ENCODE results near the gene STK24.
"Not testable (repeated sequence)": the region's sequence is repeated elsewhere in the genome, so short reads cannot be mapped to it uniquely, and the experiment has no call there.

The STK24 gene

DNA sequence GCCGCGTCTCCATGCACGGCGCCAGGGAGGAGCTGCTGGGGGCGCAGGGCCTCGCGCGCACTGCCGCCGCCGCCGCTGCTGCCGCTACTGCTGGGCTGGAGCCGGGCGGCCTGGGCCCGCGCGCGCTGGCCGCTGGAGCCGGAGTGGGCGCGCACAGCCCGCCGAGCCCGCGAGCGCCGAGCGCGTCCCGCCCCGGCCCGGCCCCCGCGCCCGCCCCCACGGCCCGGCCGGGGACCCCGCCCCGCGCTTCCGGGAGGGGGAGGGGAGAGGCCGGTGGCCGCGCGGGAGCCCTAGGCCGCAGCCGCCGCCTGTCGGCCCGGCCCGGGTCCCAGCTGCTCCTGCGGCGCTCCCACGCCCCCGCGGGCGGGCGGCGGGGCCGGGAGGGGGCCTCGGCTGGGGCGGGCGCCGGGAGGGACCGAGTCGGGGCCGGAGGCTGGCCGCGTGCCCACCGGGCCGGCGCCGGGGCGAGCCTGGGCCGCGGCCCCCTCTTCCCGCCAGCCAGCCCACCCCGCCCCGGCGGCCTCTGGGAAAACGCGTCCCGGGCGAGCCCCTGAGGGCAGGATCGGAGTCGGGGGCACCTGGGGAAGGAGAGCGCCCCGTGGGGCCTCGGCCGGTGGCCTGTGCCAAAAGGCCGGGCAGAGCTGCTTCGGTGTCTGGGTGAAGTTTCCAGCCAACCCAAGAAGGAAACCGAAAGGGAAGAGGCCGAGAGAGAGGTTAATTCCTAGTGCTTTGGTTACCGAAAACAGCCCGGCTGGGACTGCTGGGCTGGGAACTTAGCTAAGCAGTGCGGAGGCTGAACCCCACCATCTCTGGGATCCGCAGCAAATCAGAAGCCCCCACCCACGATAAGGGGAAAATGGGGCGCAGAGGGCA lies at the start of gene STK24:
TSS of gene STK24 (minus strand) at position 145 of the 873 bp plus-strand sequence. CDS start 321 bp downstream, outside the sequence.
- peak in 1 of 2 donors; percentile 49 for DNase-seq (ENCODE audit: extremely low read depth in 1 of 2, low read depth in 1 of 2)

GRCh38 chr13:98626298-98626935 lies 49.5 kb upstream of the STK24 start:
- DNase-seq (ENCODE audit: extremely low read depth in 1 of 2, low read depth in 1 of 2): no peak

DNA sequence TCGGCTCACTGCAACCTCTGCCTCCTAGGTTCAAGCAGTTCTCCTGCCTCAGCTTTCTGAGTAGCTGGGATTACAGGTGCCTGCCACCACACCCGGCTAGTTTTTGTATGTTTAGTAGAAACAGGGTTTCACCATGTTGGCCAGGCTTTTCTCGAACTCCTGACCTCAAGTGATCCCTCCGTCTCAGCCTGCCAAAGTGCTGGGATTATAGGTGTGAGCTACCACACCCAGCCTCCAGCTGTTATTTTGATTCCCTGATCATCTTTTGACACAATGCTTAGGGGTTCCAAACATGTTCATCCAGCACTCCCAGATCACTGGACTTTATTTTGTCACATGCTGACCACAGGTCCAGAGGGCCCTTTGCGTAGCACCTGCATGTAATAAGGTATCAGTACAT lies 47.7 kb upstream of the STK24 start:
- DNase-seq (ENCODE audit: extremely low read depth in 1 of 2, low read depth in 1 of 2): not testable (repeated sequence)

DNA sequence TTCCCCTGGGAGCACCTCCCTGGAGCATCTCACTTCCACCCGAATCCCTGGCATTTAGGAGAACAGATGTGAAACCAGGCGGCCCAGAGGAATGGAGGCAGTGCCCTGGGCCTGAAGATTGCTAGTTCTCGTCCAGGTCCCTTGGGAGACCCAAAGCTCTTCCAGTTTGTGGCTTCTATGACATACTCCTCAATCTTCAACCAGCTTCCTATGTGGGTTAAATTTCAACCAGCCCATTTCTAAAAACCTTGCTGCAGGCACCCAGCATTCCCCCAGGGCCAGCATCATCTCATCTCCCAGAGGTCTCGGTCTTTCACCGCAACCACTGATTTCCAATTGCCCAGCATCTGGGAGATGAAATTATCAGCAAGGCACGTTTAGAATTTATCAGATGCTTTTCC lies 46.0 kb upstream of the STK24 start:
- DNase-seq (ENCODE audit: extremely low read depth in 1 of 2, low read depth in 1 of 2): no peak

DNA sequence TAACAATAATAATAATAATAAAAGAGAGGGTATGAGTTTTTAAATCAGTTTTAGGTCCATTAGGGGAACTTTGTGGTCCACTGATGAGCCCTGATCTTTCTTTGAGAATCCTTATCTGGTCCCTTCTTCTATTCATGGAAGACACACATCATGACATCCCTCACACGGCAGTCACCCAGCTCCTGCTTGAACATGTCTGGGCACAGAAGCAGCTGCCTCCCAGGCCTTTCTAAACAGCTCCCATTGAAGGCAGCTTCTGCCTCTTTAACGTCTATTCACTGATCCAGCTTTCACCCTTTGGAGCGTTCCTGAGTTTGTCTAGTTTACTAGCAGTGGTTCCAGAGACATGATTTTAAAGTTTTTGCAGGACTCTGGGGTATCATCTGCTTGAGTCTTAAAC lies 42.6 kb upstream of the STK24 start:
- DNase-seq (ENCODE audit: extremely low read depth in 1 of 2, low read depth in 1 of 2): no peak

GRCh38 chr13:98615595-98615994 lies 38.7 kb upstream of the STK24 start:
- not testable (repeated sequence) for DNase-seq (ENCODE audit: extremely low read depth in 1 of 2, low read depth in 1 of 2)

- no peak for DNase-seq (ENCODE audit: extremely low read depth in 1 of 2, low read depth in 1 of 2)
Observed at GRCh38 chr13:98613591-98613990, 36.7 kb upstream of the STK24 start.

DNA sequence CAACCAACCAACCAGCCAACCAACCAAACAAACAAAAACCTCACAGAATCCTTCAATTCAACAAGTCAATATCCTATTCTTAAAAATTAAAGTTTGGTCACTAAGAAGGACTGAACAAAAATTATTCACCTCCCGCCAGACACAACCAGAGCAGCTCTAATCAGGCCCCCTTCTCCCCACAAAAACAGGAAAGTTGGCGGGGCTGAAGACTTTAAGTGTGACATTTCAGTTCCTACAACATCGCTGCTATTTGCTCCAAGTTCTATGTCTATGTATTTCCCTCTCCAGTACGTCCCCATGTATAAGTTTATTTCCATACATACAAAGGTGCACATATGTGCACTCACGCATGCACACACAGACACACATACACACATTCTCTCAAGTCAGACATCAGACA lies 32.8 kb upstream of the STK24 start:
- no peak for DNase-seq (ENCODE audit: extremely low read depth in 1 of 2, low read depth in 1 of 2)

DNA sequence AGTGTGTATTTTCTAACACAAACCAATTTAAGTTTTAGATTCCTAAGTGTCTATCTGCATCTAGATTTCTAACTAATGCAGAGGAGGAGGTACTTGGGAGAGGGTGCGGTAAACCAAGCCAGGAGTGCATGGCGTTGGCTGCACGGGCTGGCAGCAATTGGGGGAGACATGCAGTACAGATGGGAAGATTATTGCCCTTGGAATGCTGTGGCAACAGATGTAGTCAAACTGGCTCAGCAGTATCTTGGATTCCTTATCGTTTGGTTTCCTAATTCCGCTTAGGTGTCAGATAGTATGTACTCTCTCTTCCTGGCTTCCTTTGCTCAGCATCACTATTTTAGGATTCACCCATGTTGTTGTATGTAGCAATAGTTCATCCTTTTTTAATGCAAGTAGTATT lies 29.4 kb upstream of the STK24 start:
- no peak for DNase-seq (ENCODE audit: extremely low read depth in 1 of 2, low read depth in 1 of 2)

- DNase-seq (ENCODE audit: extremely low read depth in 1 of 2, low read depth in 1 of 2): no peak
Observed at GRCh38 chr13:98599502-98600328, 22.8 kb upstream of the STK24 start.

- DNase-seq (ENCODE audit: extremely low read depth in 1 of 2, low read depth in 1 of 2): no peak
Observed at GRCh38 chr13:98598043-98598442, 21.1 kb upstream of the STK24 start.

DNA sequence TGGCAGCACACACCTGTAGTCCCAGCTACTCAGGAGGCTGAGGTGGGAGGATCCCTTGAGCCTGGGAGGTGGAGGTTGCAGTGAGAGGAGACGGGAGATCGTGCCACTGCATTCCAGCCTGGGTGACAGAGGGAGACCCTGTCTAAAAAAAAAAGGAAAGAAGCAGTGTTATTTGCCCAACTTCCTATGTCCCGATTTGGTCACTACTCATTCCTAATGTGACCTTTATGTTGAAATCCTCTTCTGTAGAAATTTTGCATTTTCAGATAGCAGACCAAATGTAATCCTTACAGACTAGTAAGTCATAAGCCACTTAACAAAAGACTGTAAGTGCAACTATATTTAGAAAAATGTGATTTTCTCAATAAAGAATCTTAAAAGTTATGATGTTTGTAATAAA lies 18.2 kb upstream of the STK24 start:
- no peak for DNase-seq (ENCODE audit: extremely low read depth in 1 of 2, low read depth in 1 of 2)

DNA sequence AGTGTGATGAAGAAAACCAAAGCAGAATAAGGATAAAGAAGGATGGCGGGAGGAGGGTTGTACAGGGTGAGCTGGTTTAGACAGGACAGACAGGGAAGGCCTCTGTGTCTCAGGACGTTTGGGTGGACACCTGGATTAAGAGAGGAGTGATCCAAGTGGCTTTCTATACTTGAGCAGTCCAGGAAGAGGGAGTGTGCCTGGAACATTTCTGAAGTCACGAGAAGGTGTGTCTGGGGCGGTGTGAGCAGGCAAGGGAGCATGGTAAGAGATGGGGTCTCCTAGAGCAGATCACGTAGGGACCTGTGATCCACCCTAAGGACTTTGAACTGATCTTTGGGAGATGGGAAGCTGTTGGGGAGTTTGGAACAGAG lies 15.4 kb upstream of the STK24 start:
- DNase-seq (ENCODE audit: extremely low read depth in 1 of 2, low read depth in 1 of 2): no peak

- no peak for DNase-seq (ENCODE audit: extremely low read depth in 1 of 2, low read depth in 1 of 2)
Observed at GRCh38 chr13:98591721-98592361, 14.9 kb upstream of the STK24 start.

DNA sequence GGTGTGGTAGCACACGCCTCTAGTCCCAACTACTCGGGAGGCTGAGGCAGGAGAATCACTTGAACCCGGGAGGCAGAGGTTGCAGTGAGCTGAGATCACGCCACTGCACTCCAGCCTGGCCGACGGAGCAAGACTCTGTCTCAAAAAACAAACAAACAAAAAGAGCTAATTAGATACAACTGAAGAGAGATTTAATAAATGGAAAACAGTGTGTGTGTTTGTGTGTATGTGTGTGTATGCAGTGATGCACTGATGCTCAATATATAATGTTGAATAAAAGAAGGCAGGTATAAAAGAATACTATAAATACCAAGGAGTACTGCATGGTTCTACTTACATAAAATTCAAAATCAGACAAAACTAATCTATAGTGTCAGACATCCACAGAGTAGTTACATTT lies 13.6 kb upstream of the STK24 start:
- DNase-seq (ENCODE audit: extremely low read depth in 1 of 2, low read depth in 1 of 2): not testable (repeated sequence)

DNA sequence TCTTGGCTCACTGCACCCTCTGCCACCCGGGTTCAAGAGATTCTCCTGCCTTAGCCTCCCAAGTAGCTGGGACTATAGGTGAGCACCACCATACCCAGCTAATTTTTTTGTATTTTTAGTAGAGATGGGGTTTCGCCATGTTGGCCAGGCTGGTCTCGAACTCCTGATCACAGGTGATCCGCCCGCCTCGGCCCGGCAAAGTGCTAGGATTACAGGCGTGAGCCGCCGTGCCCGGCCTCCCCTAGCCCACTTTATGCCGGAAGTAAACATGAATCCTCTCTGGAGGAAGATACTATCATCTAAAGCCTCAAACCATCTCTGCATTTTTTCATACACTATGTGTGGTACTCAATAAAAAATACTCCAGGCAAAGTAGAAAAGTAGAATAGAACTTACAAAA lies 12.6 kb upstream of the STK24 start:
- DNase-seq (ENCODE audit: extremely low read depth in 1 of 2, low read depth in 1 of 2): not testable (repeated sequence)

GRCh38 chr13:98586400-98587345 lies 9.8 kb upstream of the STK24 start:
- no peak for DNase-seq (ENCODE audit: extremely low read depth in 1 of 2, low read depth in 1 of 2)

DNA sequence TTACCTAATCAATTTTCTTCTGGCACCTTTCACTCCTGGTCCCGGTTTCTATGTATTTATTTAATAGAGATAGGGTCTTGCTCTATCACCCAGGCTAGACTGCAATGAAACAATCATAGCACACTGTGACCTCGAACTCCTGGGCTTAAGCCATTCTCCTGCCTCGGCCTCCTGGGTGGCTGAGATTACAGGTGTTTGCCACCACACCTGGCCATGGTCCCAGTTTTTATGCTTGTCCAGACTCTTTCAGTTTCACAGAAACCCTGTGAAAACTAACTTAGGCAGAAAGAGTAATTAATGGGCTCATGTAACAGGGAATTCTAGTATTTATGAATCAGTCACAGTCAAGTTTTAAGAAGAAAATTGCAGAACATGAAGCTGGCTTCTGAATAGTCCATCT lies 9.0 kb upstream of the STK24 start:
- no peak for DNase-seq (ENCODE audit: extremely low read depth in 1 of 2, low read depth in 1 of 2)

DNA sequence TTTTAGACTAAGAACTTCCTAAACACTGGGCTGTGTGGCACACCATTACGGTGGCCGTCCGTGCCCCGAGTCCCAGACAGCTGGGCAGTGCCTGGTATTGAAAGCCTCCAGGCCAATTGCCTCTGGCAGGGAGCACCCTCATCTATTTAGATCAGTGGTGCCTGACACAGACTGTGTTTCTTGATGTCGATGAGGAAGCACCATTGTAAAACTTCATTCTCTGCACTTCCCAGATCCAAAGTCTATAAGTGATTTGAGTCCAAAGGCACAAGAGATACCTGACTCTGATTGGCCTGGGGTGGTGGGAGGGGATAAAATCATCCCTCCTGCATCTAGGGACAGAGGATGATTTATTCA lies 8.5 kb upstream of the STK24 start:
- no peak for DNase-seq (ENCODE audit: extremely low read depth in 1 of 2, low read depth in 1 of 2)
